Measurements from ENCODE around the gene HOXA9. TPM values are rescaled to one million over a fixed set of nuclear protein-coding genes. Genes with fewer than 3 reads are reported as not detected.

Gene HOXA9
- total RNA-seq, 1 experiment from 2014 or later, result 45.8 TPM

- DNase-seq (ENCODE audit: low read depth), result no peak
These were observed 726 bp upstream of the HOXA9 start for GRCh38 chr7:27165996-27166530.

- DNase-seq (ENCODE audit: low read depth), result peak; percentile 56
These were observed 809 bp downstream of the HOXA9 start for GRCh38 chr7:27164367-27165088.

DNA sequence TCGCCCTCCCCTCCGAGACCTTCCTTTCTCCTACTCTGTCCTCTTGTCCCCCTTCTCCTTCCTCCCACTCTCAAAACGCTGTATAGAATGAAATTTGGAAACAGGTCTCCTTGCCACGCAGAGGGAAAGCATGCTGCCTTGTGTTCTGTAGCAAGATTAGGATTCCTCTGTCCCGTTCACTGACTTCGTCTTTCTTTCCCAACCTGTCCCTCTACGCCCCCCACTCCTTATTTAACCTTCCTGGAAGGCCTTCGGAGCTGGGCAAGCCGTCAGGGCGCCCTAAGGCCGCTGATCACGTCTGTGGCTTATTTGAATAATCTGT, 1.3 kb downstream of the HOXA9 start:
- DNase-seq (ENCODE audit: low read depth), result no peak

DNA sequence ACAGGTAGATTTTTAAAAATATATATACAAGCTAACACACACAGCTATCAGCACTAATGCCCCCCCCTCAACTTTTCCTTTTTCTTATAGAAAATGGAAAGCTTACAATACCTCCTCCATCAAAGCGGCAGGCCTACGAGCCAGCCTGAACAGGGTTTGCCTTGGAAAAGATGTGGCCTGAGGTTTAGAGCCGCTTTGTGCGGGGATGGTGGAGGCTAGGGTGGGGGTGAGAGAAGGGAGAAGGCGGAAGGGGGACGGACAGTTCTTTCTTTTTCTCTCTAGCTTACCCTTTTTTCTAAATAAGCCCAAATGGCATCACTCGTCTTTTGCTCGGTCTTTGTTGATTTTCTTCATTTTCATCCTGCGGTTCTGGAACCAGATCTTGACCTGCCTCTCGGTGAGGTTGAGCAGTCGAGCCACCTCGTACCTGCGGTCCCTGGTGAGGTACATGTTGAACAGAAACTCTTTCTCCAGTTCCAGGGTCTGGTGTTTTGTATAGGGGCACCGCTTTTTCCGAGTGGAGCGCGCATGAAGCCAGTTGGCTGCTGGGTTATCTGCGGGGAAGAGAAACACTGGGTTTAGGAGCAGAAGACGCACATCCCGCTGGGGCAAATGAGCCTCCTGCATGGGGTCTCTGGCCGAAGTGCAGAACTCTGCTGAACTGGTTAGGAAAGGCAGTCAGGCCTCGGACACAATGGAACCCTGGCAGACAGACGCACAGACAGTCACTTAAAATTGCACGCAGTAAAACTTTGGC, 1.9 kb downstream of the HOXA9 start:
- peak; percentile 23 for DNase-seq (ENCODE audit: low read depth)

DNA sequence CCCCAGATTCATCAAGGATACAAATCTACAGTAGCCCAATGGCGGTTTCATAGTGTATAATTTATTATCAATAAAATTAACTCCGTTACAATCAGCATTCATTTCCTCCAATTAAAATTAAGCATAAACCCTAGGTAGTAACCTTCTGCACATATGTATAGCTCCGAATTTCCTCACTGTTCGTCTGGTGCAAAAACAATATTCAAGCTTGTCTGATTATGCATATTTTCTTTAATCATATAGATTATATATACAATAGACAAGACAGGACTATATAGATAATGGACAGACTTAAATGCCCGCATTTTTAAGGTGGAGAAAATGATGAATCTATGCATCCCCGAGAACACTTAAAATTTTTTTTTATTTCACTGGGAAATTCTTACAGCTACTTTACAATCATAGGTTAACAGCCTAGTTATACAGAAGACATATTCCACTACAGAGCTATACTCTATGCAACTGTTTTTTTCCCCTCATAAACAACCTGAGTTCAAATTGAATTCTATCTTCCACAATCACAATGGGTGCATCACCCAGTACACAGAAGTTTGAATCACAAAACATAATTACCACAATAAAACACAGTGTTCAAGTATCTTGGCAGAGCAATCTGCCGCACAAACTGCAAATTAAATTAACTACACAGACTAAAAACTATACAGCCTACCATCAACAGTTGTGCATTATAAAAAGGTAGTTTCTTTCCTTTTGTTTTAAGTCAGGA, 2.6 kb downstream of the HOXA9 start:
- no peak for DNase-seq (ENCODE audit: low read depth)

DNA sequence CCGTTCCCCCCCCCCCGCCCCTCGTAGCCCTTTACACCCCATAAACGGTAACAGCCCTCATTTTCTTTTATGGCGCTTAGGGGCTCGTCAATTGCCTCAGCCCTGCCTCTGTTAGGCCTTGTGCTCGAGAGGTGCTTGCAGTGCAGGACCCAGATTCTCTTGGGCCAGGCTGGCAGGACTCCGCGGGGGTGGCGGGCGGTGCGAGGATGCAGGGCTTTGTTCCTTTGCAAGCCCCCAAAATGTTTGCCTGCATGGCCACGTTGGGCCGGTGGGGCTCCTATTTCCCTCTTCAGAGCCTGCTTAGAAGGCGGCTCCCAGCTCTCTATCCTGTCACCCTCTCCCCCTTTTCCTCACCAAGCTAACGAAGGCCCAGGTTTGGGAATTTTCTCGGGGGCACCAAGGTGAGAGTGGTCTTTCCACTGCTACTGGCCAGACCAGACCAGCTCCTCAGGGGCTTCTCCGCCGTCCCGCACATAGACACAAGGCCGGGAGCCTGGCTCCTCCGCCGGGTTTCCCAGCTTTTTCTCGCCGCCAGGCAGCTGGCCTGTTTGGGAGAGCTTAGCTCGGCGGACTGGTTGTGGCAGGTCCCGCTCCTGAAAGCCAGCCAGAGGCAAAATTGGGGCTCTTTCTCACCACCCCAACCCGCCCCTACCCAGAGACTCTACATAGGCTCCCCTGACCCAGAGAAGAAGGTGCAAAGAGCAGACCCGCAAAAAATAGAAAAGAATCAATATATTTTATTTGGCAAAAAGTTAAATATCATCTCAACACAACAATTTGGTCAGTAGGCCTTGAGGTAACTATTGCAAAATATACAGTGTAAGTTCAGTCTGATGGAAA, 3.4 kb downstream of the HOXA9 start:
- no peak for DNase-seq (ENCODE audit: low read depth)

DNA sequence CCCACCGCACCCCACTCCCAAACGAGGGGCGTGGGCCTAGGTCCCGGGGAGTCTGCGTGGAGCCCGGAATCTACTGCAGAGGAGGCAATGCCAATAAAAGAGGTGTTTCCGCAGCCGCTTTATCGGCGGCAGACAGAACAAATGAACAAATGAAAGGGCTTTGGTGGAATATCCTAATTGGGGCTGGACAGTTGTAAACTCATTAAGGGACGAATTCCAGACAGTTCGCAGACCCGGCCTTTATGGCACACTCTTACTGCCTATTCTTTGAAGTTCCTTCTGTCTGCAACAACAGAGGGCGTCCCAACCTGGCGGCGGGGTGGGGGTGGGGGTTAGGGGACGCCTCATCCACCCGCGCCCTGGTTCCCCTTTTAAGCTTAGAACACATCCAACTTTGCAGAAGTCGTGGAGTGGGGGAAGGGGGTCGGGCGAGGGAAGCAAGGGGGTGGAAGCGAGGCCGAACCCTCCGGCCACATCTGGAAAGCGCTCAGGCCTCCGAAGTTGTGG, 4.1 kb downstream of the HOXA9 start:
- DNase-seq (ENCODE audit: low read depth), result peak; percentile 11

DNA sequence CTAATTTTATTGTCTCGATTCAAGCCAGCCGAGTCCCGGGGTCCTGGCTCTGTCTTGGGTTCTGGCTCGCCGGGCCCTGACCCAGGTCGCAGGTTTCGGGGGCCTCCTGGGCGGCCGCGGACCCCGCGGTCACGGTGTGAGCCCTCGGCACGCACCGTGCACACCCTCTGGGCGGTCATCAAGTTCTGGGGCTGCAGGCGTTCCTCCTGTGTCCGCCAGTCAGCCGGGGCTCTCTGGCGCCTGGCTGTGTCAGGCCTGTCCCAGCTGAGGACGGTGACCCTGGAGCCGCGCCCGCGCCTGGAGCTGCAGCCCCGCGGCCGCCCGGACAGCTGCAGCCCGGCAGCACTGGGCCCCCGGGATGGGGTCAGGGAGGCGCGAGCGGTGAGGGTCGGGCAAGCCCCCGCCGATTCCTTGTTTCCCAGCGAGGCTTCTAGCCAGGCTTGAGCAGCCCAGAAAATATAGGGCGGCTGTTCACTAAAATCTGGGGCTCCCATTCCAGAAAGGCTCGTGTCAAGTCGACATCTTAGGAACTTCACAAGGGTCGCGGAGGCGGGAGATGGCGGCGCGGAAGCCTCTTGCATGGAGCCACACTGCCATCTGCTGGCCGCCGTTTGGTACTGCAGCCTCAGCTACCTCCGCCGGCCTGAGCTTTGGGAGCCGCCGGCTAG, 4.7 kb downstream of the HOXA9 start:
- DNase-seq (ENCODE audit: low read depth), result peak; percentile 77

DNA sequence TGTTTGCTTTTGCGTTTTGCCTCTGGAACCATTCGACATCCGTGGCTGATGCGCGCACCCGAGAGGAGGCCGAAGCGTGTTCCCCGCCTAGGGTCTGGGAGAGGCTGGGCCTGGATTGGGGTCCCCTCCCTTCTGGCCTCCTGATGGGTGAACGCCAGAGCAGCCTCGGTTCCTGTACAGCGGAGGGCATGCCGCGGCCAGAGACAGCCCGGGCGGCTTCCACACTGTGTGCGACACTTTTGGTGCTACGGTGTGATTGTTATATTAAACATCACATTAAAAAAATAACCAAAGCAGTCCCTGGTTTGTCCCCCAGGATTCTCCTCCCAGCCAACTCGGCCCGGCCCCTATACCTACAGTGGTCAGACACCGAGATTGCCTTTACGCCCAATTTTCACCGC, 5.2 kb downstream of the HOXA9 start:
- DNase-seq (ENCODE audit: low read depth), result no peak

DNA sequence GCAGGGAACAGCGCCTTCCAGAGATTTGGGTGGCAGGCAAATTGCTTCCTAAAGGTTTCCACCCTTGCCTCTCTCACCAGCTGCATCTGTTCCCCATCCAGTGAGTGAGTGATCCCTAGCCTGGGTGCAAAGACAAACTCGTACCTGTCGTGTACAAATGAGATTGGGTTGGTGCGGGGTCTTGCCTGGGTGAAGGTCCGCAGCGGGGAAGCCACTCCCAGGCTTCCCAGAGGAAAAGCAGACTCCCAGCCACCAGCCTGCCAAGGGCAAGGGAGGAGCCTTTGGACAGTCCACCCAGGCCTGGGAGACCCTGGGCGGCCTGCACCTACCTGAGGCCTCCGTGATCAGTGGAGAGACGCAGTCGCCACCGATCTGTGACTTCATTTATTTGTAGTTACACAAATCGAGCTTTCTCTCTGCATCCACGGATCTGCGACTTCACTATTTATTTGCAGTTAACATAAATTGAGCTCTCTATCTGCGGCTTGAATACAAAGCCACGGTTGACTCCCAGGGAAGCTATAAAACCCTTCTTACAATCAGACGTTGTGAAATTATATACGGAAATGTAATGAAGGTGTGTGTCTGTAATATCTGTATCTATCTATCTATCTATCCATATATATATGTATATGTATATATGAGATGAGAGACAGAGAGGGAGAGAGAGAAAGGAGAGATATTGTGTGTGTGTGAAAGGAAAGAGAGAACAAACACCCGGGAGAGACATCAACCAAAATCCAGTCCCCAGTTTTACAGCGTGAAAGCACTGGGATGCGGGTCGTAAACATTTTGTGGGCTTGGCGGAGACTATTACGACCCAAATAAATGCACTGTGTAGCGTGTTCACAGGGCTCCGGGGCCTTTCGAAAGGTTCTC, 5.8 kb downstream of the HOXA9 start:
- DNase-seq (ENCODE audit: low read depth), result no peak

DNA sequence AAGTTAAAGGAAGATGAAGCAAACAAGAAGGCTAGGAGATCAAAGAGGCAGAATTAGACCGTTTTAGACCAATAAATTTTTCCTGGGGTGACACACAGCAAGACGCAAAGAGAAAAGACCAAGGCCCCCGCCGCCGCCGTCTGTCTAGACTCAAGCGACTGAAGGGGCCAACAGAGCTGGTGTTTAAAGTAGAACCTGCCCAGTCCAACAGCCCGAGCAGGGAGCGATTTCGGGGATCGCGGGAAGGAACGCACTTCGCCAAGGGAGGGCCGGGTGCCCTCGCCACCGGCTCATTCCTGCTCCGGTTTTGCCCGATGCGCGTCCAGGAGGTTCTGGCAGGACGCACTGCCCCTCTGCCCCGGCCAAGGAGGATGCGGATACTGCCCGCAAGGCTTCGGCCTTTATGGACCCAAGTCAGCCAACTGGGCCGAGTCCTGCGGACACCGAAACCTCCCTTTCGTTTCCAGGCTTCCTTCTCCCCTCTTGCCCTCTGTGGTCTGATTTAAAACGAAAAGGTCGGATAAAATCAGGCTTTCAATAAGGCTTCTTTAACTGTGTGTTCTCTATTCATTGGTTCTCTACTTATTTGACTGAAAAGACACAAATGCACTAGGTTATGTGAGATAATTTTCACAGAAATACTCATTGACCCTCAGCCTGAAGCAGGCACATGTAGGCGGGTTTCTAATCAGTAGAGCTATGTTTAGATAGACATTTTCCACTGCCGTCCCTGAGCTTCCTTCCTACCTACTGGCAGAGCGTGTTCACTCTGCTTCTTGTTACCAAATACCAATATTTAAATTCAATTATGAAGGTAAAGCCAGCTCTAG, 6.7 kb downstream of the HOXA9 start:
- no peak for DNase-seq (ENCODE audit: low read depth)

DNA sequence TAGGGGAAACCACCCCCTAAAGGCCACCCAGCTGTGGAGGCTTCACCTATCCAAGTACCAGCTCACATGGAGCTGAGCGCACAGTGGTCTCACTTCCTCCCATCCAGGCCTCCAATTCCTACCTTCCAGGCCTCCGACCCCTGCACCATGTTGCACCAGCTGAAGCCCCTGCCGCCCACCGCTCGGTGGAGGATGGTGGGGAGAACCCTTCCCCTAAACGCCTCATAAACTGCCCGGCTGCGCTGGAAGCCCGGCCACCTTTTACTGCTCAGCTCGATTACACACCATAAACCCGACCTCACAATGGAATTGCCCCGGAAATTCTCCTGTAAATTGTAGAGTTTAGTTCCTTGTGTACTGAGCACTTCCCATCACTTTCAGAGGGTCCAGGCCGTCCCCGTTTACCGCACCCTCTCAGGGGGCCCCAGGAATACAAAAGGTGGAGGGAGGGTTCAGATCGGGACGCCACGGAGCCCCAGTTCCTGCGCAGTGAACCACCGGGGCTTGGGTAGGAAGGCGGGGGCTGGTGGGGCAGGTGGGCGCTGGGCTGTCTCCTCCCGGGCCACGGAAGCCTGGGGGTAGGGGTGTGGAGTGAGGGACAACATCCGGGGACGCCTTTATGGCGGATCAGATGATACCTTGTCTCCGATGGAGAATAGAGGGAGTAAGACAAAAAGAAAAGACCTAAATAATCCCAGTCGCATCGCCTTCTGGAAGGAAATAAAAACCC, 7.5 kb downstream of the HOXA9 start:
- DNase-seq (ENCODE audit: low read depth), result no peak

GRCh38 chr7:27156916-27157701, 8.2 kb downstream of the HOXA9 start:
- DNase-seq (ENCODE audit: low read depth), result no peak

GRCh38 chr7:27156508-27156898, 8.8 kb downstream of the HOXA9 start, which contains the start of gene HOXA7:
TSS of gene HOXA7 (minus strand) at chr7:27156675. CDS start at chr7:27156545, 130 bp downstream.
- DNase-seq (ENCODE audit: low read depth), result no peak

GRCh38 chr7:27155816-27156507, 9.4 kb downstream of the HOXA9 start:
- DNase-seq (ENCODE audit: low read depth), result no peak

All from HT1080 (cell line).